Lower leg skin (tissue), 4 donors: ENCODE measurements around the gene PPAT. TPM values are rescaled to one million over a fixed set of nuclear protein-coding genes. Genes with fewer than 3 reads are reported as not detected.

ENCODE experiments used
- DNase-seq, 2 donors: peaks; one replicate each; pipeline ENCODE4 v3.0.0-alpha.2; 2019; ENCODE audit warnings: low spot score in 2 of 2
- H3K4me3 ChIP-seq: fragments of 200-600 bp; sonication (generic); 2 replicates; pipeline ENCODE4 v1.5.1; 2017; ENCODE audit warnings: mild to moderate bottlenecking, low read depth; ENCODE audit not compliant: poor library complexity, severe bottlenecking
- POLR2A ChIP-seq, 2 donors: fragments of 450-650 bp; IDR thresholded peaks; one replicate each; pipeline ENCODE4 v1.6.1; 2016 to 2017; ENCODE audit warnings: antibody characterized with exemption in 2 of 2, mild to moderate bottlenecking in 1 of 2, moderate library complexity in 1 of 2
- WGBS, 2 donors: methylation state at CpG; one replicate each; pipeline ENCODE4 v1.1.5; 2018; 5-methylcytosine and 5-hydroxymethylcytosine counted together
- intact Hi-C: fragments of 100-400 bp; cut with DNase I; formaldehyde crosslinking; loops from one replicate; pipeline ENCODE4 v1.15.0; 2023; ENCODE audit warnings: low total_unique reads
- total RNA-seq, 4 donors: library from RNA; depleted of rRNA; stranded (reverse); fragments of >200 nt; gene quantifications; one replicate each; pipeline ENCODE4 v1.1.0, GENCODE V29; 2016
- TF ChIP-seq, protein P1 (sequence below), 3 donors: fragments of 450-650 bp; IDR thresholded peaks; one replicate each; pipeline ENCODE4 v1.5.1; 2016; ENCODE audit warnings: antibody characterized with exemption in 3 of 3, mild to moderate bottlenecking in 3 of 3, moderate library complexity in 2 of 3

The PPAT gene
- total RNA-seq, 4 donors from 2014 or later: 4.0 to 6.0 (median 4.8) TPM

DNA sequence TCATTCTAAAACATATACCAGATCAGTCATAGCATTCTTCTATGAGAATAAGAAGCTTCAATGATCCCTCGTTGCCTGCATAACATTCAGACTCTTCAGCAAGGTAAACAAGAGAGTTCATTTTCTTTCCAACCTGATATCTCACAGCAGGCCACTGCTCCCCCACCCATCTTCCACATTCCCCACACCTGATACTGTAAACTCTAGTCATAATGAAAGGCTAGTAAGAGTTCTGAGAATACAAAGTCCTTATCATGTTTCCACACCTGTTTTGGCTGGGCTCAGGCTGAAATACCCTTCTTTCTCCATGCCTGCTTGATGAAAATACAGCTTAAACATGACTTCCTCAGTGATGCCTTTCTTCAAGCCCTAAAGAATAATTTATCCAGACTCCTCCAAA is 45.9 kb downstream of the PPAT start:
- no peak overlapping the region for H3K4me3 ChIP-seq
- TF ChIP-seq, protein P1, sequence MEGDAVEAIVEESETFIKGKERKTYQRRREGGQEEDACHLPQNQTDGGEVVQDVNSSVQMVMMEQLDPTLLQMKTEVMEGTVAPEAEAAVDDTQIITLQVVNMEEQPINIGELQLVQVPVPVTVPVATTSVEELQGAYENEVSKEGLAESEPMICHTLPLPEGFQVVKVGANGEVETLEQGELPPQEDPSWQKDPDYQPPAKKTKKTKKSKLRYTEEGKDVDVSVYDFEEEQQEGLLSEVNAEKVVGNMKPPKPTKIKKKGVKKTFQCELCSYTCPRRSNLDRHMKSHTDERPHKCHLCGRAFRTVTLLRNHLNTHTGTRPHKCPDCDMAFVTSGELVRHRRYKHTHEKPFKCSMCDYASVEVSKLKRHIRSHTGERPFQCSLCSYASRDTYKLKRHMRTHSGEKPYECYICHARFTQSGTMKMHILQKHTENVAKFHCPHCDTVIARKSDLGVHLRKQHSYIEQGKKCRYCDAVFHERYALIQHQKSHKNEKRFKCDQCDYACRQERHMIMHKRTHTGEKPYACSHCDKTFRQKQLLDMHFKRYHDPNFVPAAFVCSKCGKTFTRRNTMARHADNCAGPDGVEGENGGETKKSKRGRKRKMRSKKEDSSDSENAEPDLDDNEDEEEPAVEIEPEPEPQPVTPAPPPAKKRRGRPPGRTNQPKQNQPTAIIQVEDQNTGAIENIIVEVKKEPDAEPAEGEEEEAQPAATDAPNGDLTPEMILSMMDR (IDR thresholded peaks at IDR 0.05): no peak
- intact Hi-C loops: no loop called here
- 45 to 59% methylated on average over 1 of the region's 1 CpG for WGBS, 2 donors
- no peak for DNase-seq

DNA sequence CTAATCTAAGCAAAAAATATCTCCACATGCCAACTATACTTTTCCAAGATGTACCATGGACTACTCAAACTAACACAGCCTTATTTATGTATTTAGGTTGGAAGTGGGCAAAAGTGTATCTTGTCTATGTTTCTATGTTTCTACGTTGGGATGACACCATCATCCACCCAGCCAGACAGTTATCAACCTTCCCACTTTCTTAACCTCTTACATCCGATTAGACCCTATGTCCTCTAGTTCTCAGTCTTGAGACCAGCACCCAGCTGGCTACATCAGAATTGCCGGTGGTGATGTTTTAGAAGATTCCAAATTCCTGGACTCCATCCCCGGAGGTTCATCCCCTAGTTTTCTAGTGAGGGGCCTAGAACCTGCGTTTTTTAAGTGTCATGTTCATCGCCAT is 47.1 kb downstream of the PPAT start:
- peak overlapping the region; percentile 72 for H3K4me3 ChIP-seq
- 20 to 21% methylated on average over 6 of the region's 6 CpGs for WGBS, 2 donors
- intact Hi-C loops: no loop called here
- TF ChIP-seq, protein P1 (IDR thresholded peaks at IDR 0.05): no peak
- no peak for TF ChIP-seq POLR2A (IDR thresholded peaks at IDR 0.05)
- DNase-seq: no peak

DNA sequence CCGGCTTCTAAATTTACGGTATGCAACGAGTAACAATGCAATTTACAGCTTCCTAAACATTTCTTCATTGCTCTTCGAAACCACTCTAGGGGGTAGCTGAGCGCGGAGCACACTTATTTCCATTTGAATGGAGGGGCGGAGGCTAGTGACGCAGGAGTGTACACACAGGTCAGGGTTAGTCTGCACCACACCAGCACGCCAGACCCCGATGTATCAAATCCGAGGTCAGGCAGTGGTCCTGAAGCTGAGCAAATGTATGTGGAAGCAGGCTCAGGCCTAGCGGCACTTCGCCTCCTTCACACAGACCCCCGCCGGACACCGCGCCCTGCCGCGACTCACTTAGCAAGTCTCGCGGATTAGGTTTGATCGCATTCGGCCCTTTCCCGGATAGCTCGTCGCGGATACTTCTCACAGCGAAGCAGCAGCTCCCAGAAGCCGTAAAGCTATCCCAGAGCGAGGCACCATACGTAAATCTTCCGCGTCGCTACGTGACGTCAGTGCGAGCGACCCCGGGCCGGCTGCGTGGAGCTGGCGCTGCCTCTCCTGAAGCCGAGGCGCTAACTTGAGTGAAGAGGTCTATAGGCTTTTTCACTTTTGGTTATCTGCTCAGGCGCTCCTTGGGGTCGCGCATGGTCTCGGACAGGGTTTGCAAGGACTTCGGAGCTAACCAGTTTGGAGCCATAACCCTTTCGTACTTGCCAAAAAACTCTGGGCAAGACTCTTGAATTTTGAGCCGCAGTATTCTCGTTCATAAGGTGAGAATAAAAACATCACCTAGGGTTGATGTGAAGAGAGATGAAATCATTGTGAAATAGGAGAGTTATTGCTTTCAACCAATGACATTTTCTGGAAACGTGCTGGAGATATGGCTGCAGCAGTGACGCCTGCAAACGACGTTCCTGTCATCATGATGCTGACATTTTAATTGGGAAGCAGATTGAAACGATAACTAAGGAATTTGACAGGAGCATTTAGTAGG is 48.1 kb downstream of the PPAT start, which contains the start of gene AASDH:
Gene AASDH (minus strand): TSS at position 469 of the 979 bp plus-strand sequence. CDS start 3,192 bp downstream, outside the sequence.
- intact Hi-C loops: no loop called here
- WGBS, 2 donors: 0 to 1% methylated on average over 55 to 57 of the region's 57 CpGs
- peak in 1 of 2 donors; percentile 29 for TF ChIP-seq POLR2A (IDR thresholded peaks at IDR 0.05)
- TF ChIP-seq, protein P1 (IDR thresholded peaks at IDR 0.05): no peak
- H3K4me3 ChIP-seq: peak within 1 kb of the TSS; percentile 72
- DNase-seq: peak; percentile 90 to 98

DNA sequence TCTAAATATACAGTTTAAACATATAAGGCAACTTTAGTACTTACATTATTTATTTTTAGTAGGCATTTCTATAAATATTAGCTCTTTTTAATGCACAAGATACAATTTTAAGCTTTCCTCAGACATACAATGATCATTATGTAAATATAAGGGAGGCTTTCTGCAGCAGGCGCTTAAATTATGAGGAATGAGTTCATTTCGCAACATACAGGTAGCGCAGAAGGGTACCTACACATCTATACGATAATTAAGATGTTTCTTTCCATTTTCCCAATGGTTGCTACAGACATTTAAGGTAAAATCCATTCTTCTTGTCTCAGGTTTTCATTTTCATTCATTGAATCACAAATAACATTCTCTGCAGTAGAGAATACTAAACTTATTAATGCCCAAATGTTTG is 49.3 kb downstream of the PPAT start:
- no peak overlapping the region for H3K4me3 ChIP-seq
- no peak for TF ChIP-seq POLR2A (IDR thresholded peaks at IDR 0.05)
- TF ChIP-seq, protein P1 (IDR thresholded peaks at IDR 0.05): no peak
- DNase-seq: no peak
- intact Hi-C loops: no loop called here
- WGBS, 2 donors: 92 to 94% methylated on average over 4 of the region's 4 CpGs

DNA sequence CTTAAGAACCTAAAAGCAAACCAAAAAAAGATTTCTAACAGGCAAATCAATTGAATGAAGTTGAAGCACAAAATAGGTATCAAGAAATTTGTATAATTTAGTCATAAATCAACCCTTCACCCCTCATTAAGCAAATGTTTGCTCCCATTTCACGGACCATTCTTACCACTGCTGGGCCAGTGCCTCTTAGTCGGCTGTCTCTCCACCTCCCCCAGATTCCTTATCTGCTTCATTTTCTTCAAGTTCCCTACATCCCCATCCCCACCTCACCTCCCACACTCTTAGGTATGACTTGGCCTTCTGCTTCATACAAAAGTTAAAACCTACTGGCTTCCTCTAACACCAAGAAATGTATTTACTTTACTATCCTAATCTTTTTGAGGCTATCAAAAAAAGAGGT is 60.0 kb downstream of the PPAT start:
- intact Hi-C loops: no loop called here
- 84 to 93% methylated on average over 2 of the region's 2 CpGs for WGBS, 2 donors
- TF ChIP-seq POLR2A (IDR thresholded peaks at IDR 0.05): no peak
- TF ChIP-seq, protein P1 (IDR thresholded peaks at IDR 0.05): no peak
- no peak for DNase-seq
- no peak overlapping the region for H3K4me3 ChIP-seq
